PC-3 (cell line): Measurements from ENCODE around the gene MRRF. TPM values are rescaled to one million over a fixed set of nuclear protein-coding genes. Genes with fewer than 3 reads are reported as not detected.

ENCODE experiments used
- ATAC-seq: fragments of 200-7000 bp; cut with Tn5 transposase; 2 replicates; pipeline ENCODE4 v1.9.1; 2020; ENCODE audit warnings: mild to moderate bottlenecking, moderate library complexity
- BruUV-seq: library from RNA; stranded (reverse); fragments of 400-500 nt; replicated peaks from 2 replicates; lab custom pipeline; 2021; lab: Mats Ljungman, UMichigan
- CTCF ChIA-PET: fragments of 300-600 bp; sonication (Branson Sonifier 250); formaldehyde crosslinking; loops from one replicate; lab custom pipeline; 2022; ENCODE audit warnings: antibody characterized with exemption; lab: Charles Lee
- POLR2A ChIA-PET: fragments of 300-600 bp; sonication (Branson Sonifier 250); formaldehyde crosslinking; loops from one replicate; lab custom pipeline; 2022; ENCODE audit warnings: antibody characterized with exemption; ENCODE audit not compliant: unreplicated experiment; lab: Charles Lee
- DNase-seq: peaks from one replicate; pipeline ENCODE4 v3.0.0-alpha.2; 2015
- H2AFZ ChIP-seq: fragments of 300-600 bp; sonication (generic); 2 replicates; pipeline ENCODE4 v1.6.0; 2016; ENCODE audit warnings: antibody characterized with exemption, low read length
- H3F3A ChIP-seq: fragments of 300-600 bp; sonication (generic); one replicate; pipeline ENCODE4 v1.6.0; 2017; ENCODE audit warnings: antibody characterized with exemption, low read length, control low read depth, mild to moderate bottlenecking; ENCODE audit not compliant: unreplicated experiment
- H3K27ac ChIP-seq: fragments of 300-600 bp; sonication (generic); 2 replicates; pipeline ENCODE4 v1.5.1; 2016; ENCODE audit warnings: mild to moderate bottlenecking, low read length
- H3K27me3 ChIP-seq: fragments of 300-600 bp; sonication (generic); 2 replicates; pipeline ENCODE4 v1.6.1; 2016; ENCODE audit warnings: low read length, mixed read lengths
- H3K36me3 ChIP-seq: fragments of 300-600 bp; sonication (generic); 2 replicates; pipeline ENCODE4 v1.6.1; 2016; ENCODE audit warnings: low read depth, mixed run types, low read length, mixed read lengths
- H3K4me1 ChIP-seq: fragments of 300-600 bp; sonication (generic); 2 replicates; pipeline ENCODE4 v1.5.1; 2016; ENCODE audit warnings: low read length; ENCODE audit not compliant: insufficient read depth
- H3K4me2 ChIP-seq: fragments of 300-600 bp; sonication (generic); 2 replicates; pipeline ENCODE4 v1.6.0; 2016; ENCODE audit warnings: low read length
- H3K4me3 ChIP-seq: fragments of 300-600 bp; sonication (generic); 2 replicates; pipeline ENCODE4 v1.5.1; 2016; ENCODE audit warnings: mild to moderate bottlenecking, low read length, mixed read lengths
- H3K79me2 ChIP-seq: fragments of 300-600 bp; sonication (generic); 2 replicates; pipeline ENCODE4 v1.6.1; 2017; ENCODE audit warnings: low read length, mixed read lengths
- H3K9ac ChIP-seq: fragments of 300-600 bp; sonication (generic); 2 replicates; pipeline ENCODE4 v1.6.0; 2016; ENCODE audit warnings: mild to moderate bottlenecking, low read length
- H3K9me2 ChIP-seq: fragments of 300-600 bp; sonication (generic); replicated peaks from 2 replicates; pipeline ENCODE4 v1.6.1; 2016; ENCODE audit warnings: mixed run types, low read length, mixed read lengths
- H3K9me3 ChIP-seq: fragments of 300-600 bp; sonication (generic); 2 replicates; pipeline ENCODE4 v1.6.1; 2016; ENCODE audit warnings: low read length, mixed read lengths
- H4K20me1 ChIP-seq: fragments of 300-600 bp; sonication (generic); 2 replicates; pipeline ENCODE4 v1.6.1; 2016; ENCODE audit warnings: low read length, mixed read lengths
- EZH2 ChIP-seq: fragments of 300-600 bp; sonication (generic); IDR thresholded peaks from one replicate; pipeline ENCODE4 v1.6.1; 2017; ENCODE audit warnings: antibody characterized with exemption, mild to moderate bottlenecking, low read length; ENCODE audit not compliant: unreplicated experiment
- EZH2phosphoT487 ChIP-seq: fragments of 300-600 bp; sonication (generic); IDR thresholded peaks from 2 replicates; pipeline ENCODE4 v1.6.1; 2018; ENCODE audit warnings: mild to moderate bottlenecking, antibody characterized with exemption, low read length, borderline replicate concordance
- intact Hi-C: fragments of 100-400 bp; cut with micrococcal nuclease; formaldehyde crosslinking; loops from 2 replicates; pipeline ENCODE4 v1.9.0; 2023
- total RNA-seq: library from RNA; depleted of rRNA; stranded (reverse); fragments of >200 nt; gene quantifications from 2 replicates; pipeline ENCODE4 v1.2.3, GENCODE V29; 2014
- TF ChIP-seq, protein P1 (sequence below): fragments of 300-600 bp; sonication (generic); conservative IDR thresholded peaks from 2 replicates; pipeline ENCODE4 v1.5.1; 2017; ENCODE audit warnings: antibody characterized with exemption, low read depth, mild to moderate bottlenecking, low read length

MRRF gene
- total RNA-seq, 1 experiment from 2014 or later = 30.2 TPM

DNA sequence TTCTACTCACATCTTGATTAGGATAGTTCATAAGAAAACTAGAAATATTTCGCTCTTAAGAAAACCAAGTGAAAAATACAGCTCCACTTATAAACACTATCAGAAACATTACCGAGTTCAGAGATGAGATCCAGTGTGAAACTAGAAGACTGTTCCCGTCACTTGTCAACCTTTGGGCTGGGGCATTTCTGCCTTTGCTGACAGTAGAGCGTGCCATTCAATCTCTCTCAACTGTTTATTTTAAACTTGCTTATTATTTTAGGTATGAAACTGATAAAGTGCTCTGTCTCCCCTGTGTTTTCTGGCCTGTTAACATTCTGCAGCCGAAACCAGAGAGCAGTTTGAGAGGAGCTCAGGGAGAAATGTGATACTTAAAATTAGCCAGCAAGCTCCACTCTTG, 16.7 kb downstream of the MRRF start:
- Histone ChIP-seq H3K27ac (no peak overlapping the region), H3K27me3 (no peaks in the 10 kb centered on the region), H3K79me2 (peaks cover 28% of the 10 kb centered on the region), H4K20me1 (no peaks in the 10 kb centered on the region), H3K9me2 (no peaks in the 10 kb centered on the region), H3K4me3 (no peak overlapping the region), H2AFZ (no peak overlapping the region), H3F3A (no peaks in the 10 kb centered on the region), H3K9ac (no peak overlapping the region), H3K4me1 (no peaks in the 10 kb centered on the region), H3K9me3 (no peaks in the 10 kb centered on the region), H3K4me2 (no peak overlapping the region), H3K36me3 (peaks cover 18% of the 10 kb centered on the region)
- no peak for DNase-seq
- intact Hi-C loops = no loop called here
- no TSS peak for BruUV-seq
- TF ChIP-seq, protein P1, sequence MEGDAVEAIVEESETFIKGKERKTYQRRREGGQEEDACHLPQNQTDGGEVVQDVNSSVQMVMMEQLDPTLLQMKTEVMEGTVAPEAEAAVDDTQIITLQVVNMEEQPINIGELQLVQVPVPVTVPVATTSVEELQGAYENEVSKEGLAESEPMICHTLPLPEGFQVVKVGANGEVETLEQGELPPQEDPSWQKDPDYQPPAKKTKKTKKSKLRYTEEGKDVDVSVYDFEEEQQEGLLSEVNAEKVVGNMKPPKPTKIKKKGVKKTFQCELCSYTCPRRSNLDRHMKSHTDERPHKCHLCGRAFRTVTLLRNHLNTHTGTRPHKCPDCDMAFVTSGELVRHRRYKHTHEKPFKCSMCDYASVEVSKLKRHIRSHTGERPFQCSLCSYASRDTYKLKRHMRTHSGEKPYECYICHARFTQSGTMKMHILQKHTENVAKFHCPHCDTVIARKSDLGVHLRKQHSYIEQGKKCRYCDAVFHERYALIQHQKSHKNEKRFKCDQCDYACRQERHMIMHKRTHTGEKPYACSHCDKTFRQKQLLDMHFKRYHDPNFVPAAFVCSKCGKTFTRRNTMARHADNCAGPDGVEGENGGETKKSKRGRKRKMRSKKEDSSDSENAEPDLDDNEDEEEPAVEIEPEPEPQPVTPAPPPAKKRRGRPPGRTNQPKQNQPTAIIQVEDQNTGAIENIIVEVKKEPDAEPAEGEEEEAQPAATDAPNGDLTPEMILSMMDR = no peak
- TF ChIP-seq EZH2phosphoT487 = no peak
- TF ChIP-seq EZH2 = no peak
- CTCF ChIA-PET = no interaction called here
- ATAC-seq = no peak
- POLR2A ChIA-PET = no interaction called here

DNA sequence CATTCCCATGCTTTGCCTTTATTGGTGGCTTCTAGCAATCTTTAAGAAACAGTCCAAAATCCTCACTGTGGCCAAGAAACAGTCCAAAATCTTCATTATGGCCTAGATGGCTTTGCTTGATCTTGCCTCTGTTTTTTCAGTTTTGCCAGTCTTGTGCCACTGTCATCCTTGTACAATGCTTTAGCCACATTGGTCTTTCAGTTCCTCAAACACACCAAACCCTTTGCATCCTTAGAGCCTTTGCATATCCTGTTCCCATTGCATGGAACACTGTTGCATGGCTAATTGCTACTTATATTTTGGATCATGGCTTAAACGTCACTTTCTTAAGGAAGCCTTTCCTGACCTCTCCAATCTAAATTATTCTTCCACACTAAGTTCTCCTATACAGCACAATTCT, 22.1 kb downstream of the MRRF start:
- no peak for DNase-seq
- peaks cover 17% of the 10 kb centered on the region for H3K36me3 ChIP-seq
- H2AFZ ChIP-seq = no peak overlapping the region
- H3K27ac ChIP-seq = no peak overlapping the region
- no peaks in the 10 kb centered on the region for H3K79me2 ChIP-seq
- H3K27me3 ChIP-seq = no peaks in the 10 kb centered on the region
- TF ChIP-seq, protein P1 = no peak
- TF ChIP-seq EZH2 (no peak), EZH2phosphoT487 (no peak)
- no TSS peak for BruUV-seq
- H4K20me1 ChIP-seq = no peaks in the 10 kb centered on the region
- H3K9ac ChIP-seq = no peak overlapping the region
- ATAC-seq = no peak
- H3K4me3 ChIP-seq = no peak overlapping the region
- no peak overlapping the region for H3K4me2 ChIP-seq
- no peaks in the 10 kb centered on the region for H3F3A ChIP-seq
- ChIA-PET CTCF (no interaction called here), POLR2A (no interaction called here)
- no peaks in the 10 kb centered on the region for H3K4me1 ChIP-seq
- H3K9me2 ChIP-seq = no peaks in the 10 kb centered on the region
- intact Hi-C loops = no loop called here
- H3K9me3 ChIP-seq = no peaks in the 10 kb centered on the region

DNA sequence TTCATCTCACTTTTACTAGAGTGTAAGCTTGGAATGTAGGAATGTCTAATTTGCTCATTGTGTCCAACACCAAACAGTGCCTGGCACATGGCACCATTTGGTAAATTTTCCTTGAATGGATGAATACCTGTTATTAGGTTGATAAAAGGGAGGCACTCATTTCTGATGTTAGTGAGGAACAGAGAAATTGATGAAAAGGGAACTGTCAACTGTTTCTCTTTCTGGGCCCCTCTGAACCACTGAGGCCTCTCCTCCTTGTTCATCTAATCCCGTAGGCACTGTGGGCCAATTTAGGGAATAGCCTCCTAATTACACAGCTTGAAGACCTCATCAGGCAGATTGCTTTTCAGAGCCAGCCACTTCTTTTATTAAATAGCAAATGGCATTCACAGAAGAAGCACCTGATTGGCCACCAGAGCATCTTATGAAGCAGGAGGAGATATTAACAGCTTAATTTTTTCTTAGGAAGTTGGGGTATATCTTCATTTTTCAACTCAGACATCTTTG, 22.6 kb downstream of the MRRF start:
- H3K4me2 ChIP-seq = no peak overlapping the region
- no peak for TF ChIP-seq EZH2phosphoT487
- TF ChIP-seq EZH2 = no peak
- TF ChIP-seq, protein P1 = no peak
- H3K36me3 ChIP-seq = peaks cover 20% of the 10 kb centered on the region
- no peak overlapping the region for H3K9ac ChIP-seq
- H3K27ac ChIP-seq = no peak overlapping the region
- DNase-seq (no peak), ATAC-seq (no peak)
- no peaks in the 10 kb centered on the region for H3K4me1 ChIP-seq
- ChIA-PET POLR2A (no interaction called here), CTCF (no interaction called here)
- no peaks in the 10 kb centered on the region for H3K9me3 ChIP-seq
- BruUV-seq = no TSS peak
- intact Hi-C loops = no loop called here
- H2AFZ ChIP-seq = no peak overlapping the region
- H3K79me2 ChIP-seq = no peaks in the 10 kb centered on the region
- H4K20me1 ChIP-seq = no peaks in the 10 kb centered on the region
- no peaks in the 10 kb centered on the region for H3K27me3 ChIP-seq
- no peak overlapping the region for H3K4me3 ChIP-seq
- H3K9me2 ChIP-seq = no peaks in the 10 kb centered on the region
- H3F3A ChIP-seq = no peaks in the 10 kb centered on the region
